ENCODE results near the gene MMP28.

DNA sequence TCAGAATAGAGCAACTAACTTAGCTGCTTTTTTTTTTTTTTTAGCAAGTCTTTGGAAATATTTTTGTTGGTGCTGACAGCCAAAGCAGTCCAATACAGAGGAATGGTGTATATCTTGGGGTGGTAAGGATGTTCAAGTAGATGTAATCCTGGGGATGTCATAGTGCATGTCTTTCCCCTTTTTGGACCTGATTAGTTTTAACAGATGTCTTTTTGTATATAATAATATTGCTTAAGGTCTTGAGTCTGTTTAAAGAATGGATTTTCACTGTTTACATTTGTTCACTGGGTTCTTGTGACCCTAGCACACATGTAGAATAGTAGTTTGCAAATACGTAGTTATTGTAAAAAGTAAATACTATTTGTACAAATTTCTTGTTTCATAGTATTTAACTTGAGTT, 21.8 kb upstream of the MMP28 start:
- TF ChIP-seq, protein P1, sequence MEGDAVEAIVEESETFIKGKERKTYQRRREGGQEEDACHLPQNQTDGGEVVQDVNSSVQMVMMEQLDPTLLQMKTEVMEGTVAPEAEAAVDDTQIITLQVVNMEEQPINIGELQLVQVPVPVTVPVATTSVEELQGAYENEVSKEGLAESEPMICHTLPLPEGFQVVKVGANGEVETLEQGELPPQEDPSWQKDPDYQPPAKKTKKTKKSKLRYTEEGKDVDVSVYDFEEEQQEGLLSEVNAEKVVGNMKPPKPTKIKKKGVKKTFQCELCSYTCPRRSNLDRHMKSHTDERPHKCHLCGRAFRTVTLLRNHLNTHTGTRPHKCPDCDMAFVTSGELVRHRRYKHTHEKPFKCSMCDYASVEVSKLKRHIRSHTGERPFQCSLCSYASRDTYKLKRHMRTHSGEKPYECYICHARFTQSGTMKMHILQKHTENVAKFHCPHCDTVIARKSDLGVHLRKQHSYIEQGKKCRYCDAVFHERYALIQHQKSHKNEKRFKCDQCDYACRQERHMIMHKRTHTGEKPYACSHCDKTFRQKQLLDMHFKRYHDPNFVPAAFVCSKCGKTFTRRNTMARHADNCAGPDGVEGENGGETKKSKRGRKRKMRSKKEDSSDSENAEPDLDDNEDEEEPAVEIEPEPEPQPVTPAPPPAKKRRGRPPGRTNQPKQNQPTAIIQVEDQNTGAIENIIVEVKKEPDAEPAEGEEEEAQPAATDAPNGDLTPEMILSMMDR (IDR thresholded peaks at IDR 0.05), result no peak
- TF ChIP-seq POLR2A (IDR thresholded peaks at IDR 0.05), result no peak
- no peak for TF ChIP-seq POLR2AphosphoS5 (IDR thresholded peaks at IDR 0.05)
